K562 (cell line): ENCODE data around the gene TMTC4. TPM values are rescaled to one million over a fixed set of nuclear protein-coding genes. Genes with fewer than 3 reads are reported as not detected.

Source experiments
- ATAC-seq: fragments of 200-7000 bp; cut with Tn5 transposase; 3 replicates; pipeline ENCODE4 v1.9.1; 2020; ENCODE audit warnings: moderate library complexity
- BruUV-seq: library from RNA; stranded (reverse); fragments of 400-500 nt; replicated peaks from 2 replicates; lab custom pipeline; 2021; lab: Mats Ljungman, UMichigan
- CTCF ChIA-PET: fragments of 300-600 bp; formaldehyde crosslinking; extraction: SDS; loops from one replicate; lab custom pipeline; 2021; ENCODE audit warnings: low intra/inter-chr PET ratio; lab: Yijun Ruan, JAX
- POLR2A ChIA-PET: fragments of 300-600, 350-650 bp; sonication (Branson Sonifier 250); formaldehyde crosslinking; extraction: SDS; loops from one replicate; lab custom pipeline; 2021; ENCODE audit warnings: antibody characterized with exemption, inconsistent platforms; lab: Yijun Ruan, JAX
- DNase-seq, 4 experiments: peaks; one replicate each; pipeline versions ENCODE4 v3.0.0 to v3.0.0-alpha.2; 2011 to 2018; ENCODE audit warnings: low spot score in 3 of 4, mixed read lengths in 3 of 4; ENCODE audit errors: extremely low read depth in 1 of 4
- FAIRE-seq: peaks from 2 replicates; lab custom pipeline; 2011; peaks lifted over from hg19 to GRCh38; lab: Jason Lieb, UNC
- H2AFZ ChIP-seq: 2 replicates; pipeline ENCODE4 v1.6.0; 2011; ENCODE audit warnings: low read depth, low read length, control low read depth, inconsistent platforms
- H3K27ac ChIP-seq: fragments of 200-600 bp; 3 replicates; pipeline ENCODE4 v1.8.0; 2011; ENCODE audit warnings: low read depth, mild to moderate bottlenecking, control low read depth, inconsistent platforms, low read length, moderate library complexity, mixed read lengths; ENCODE audit errors: extremely low read depth
- H3K27me3 ChIP-seq, 2 experiments: fragments of 300-600 bp in 1 of 2; 2 replicates in 1 of 2; 3 replicates in 1 of 2; pipeline versions ENCODE4 v1.6.0 to v1.8.0; 2011; ENCODE audit warnings: inconsistent platforms in 2 of 2, low read length in 2 of 2, mild to moderate bottlenecking in 1 of 2, mixed read lengths in 1 of 2, moderate library complexity in 1 of 2; ENCODE audit not compliant: control insufficient read depth in 2 of 2, insufficient read depth in 2 of 2
- H3K36me3 ChIP-seq: fragments of 300-600 bp; 3 replicates; pipeline ENCODE4 v1.8.0; 2011; ENCODE audit warnings: mild to moderate bottlenecking, low read length, inconsistent platforms; ENCODE audit not compliant: control insufficient read depth, insufficient read depth
- H3K4me1 ChIP-seq, 2 experiments: fragments of 200-600 bp in 1 of 2; replicated peaks in 1 of 2; 2 replicates in 1 of 2; 3 replicates in 1 of 2; pipeline versions ENCODE4 v1.5.1 to v1.8.0; 2011; ENCODE audit warnings: inconsistent platforms in 2 of 2, low read length in 2 of 2, mild to moderate bottlenecking in 1 of 2, mixed read lengths in 1 of 2, moderate library complexity in 1 of 2; ENCODE audit not compliant: control insufficient read depth in 2 of 2, insufficient read depth in 2 of 2
- H3K4me2 ChIP-seq: 2 replicates; pipeline ENCODE4 v1.6.1; 2011; ENCODE audit warnings: low read length, control low read depth, inconsistent platforms, mixed read lengths; ENCODE audit not compliant: insufficient read depth
- H3K4me3 ChIP-seq: fragments of 200-600 bp; sonication (generic), shearing (Covaris generic); 2 replicates; pipeline ENCODE4 v1.5.1; 2016; ENCODE audit warnings: control low read depth, inconsistent platforms
- H3K79me2 ChIP-seq: fragments of 200-600 bp; 3 replicates; pipeline ENCODE4 v1.8.0; 2011; ENCODE audit warnings: low read length, inconsistent platforms; ENCODE audit not compliant: control insufficient read depth, insufficient read depth
- H3K9ac ChIP-seq, 2 experiments: 2 replicates each; pipeline versions ENCODE4 v1.6.0 to v1.6.1; 2011; ENCODE audit warnings: low read depth in 2 of 2, low read length in 2 of 2, control low read depth in 1 of 2, inconsistent platforms in 1 of 2, mild to moderate bottlenecking in 1 of 2, mixed read lengths in 1 of 2; ENCODE audit not compliant: insufficient read depth in 1 of 2
- H3K9me1 ChIP-seq: one replicate; pipeline ENCODE4 v1.6.0; 2011; ENCODE audit warnings: inconsistent platforms, mild to moderate bottlenecking, low read length, moderate library complexity; ENCODE audit not compliant: control insufficient read depth, insufficient read depth
- H3K9me3 ChIP-seq: replicated peaks from 2 replicates; pipeline ENCODE4 v1.5.1; 2011; ENCODE audit warnings: low read depth, low read length, inconsistent platforms; ENCODE audit not compliant: control insufficient read depth, insufficient read depth
- H4K20me1 ChIP-seq: replicated peaks from 2 replicates; pipeline ENCODE4 v1.6.1; 2011; ENCODE audit warnings: low read length, inconsistent platforms, mixed read lengths; ENCODE audit not compliant: control insufficient read depth, insufficient read depth
- ARID1B ChIP-seq: fragments of 450-650 bp; IDR thresholded peaks from 2 replicates; pipeline ENCODE4 v1.6.1; 2016; ENCODE audit warnings: antibody characterized with exemption, mild to moderate bottlenecking, inconsistent platforms
- BRD4 ChIP-seq: fragments of 200-600 bp; sonication (generic); IDR thresholded peaks from 2 replicates; pipeline ENCODE4 v1.6.1; 2017; ENCODE audit warnings: inconsistent platforms
- CBFA2T2 ChIP-seq: fragments of 450-650 bp; conservative IDR thresholded peaks from 2 replicates; pipeline ENCODE4 v1.6.1; 2017; ENCODE audit warnings: mild to moderate bottlenecking
- CREM ChIP-seq: IDR thresholded peaks from 2 replicates; pipeline ENCODE4 v1.6.1; 2014; ENCODE audit warnings: antibody characterized with exemption, low read depth
- FOXJ2 ChIP-seq: fragments of 200-800 bp; sonication (Bioruptor generic); IDR thresholded peaks from 2 replicates; pipeline ENCODE4 v1.6.1; 2016; ENCODE audit warnings: missing genetic modification characterization, missing compliant biosample characterization
- GATAD2A ChIP-seq: fragments of 450-650 bp; IDR thresholded peaks from 2 replicates; pipeline ENCODE4 v1.6.1; 2017
- HDAC8 ChIP-seq: fragments of 450-650 bp; IDR thresholded peaks from 2 replicates; pipeline ENCODE4 v1.6.1; 2016; ENCODE audit warnings: mild to moderate bottlenecking, missing genetic modification characterization, moderate library complexity, missing compliant biosample characterization
- HNRNPLL ChIP-seq: fragments of 200-400 bp; formaldehyde crosslinking; IDR thresholded peaks from 2 replicates; pipeline ENCODE4 v1.6.1; 2017; ENCODE audit warnings: low read length, low read depth, mild to moderate bottlenecking; ENCODE audit not compliant: poor library complexity, severe bottlenecking
- MEF2D ChIP-seq: conservative IDR thresholded peaks from 2 replicates; pipeline ENCODE4 v1.6.1; 2016; ENCODE audit warnings: low read depth, missing genetic modification characterization, missing compliant biosample characterization
- MTA2 ChIP-seq: fragments of 450-650 bp; IDR thresholded peaks from 2 replicates; pipeline ENCODE4 v1.6.1; 2016; ENCODE audit warnings: low read depth
- PCBP1 ChIP-seq: fragments of 200-400 bp; formaldehyde crosslinking; IDR thresholded peaks from 2 replicates; pipeline ENCODE4 v1.6.1; 2018; ENCODE audit warnings: mild to moderate bottlenecking, low read depth, low read length; ENCODE audit not compliant: poor library complexity, severe bottlenecking
- POLR2AphosphoS5 ChIP-seq: IDR thresholded peaks from 2 replicates; pipeline ENCODE4 v1.6.1; 2011; ENCODE audit warnings: mild to moderate bottlenecking, low read depth, low read length, moderate library complexity; ENCODE audit not compliant: control insufficient read depth, insufficient read depth
- RBBP5 ChIP-seq: fragments of 200-600 bp; sonication (generic); IDR thresholded peaks from 2 replicates; pipeline ENCODE4 v1.6.1; 2012; ENCODE audit warnings: borderline replicate concordance, mild to moderate bottlenecking, low read length, control low read depth, inconsistent platforms; ENCODE audit not compliant: insufficient read depth, poor library complexity, severe bottlenecking
- RFX1 ChIP-seq: fragments of 450-650 bp; IDR thresholded peaks from 2 replicates; pipeline ENCODE4 v1.6.1; 2016; ENCODE audit warnings: mild to moderate bottlenecking, moderate library complexity
- TAF15 ChIP-seq: fragments of 200-400 bp; formaldehyde crosslinking; IDR thresholded peaks from 2 replicates; pipeline ENCODE4 v1.6.1; 2017; ENCODE audit warnings: mild to moderate bottlenecking, low read depth, low read length, moderate library complexity
- TAL1 ChIP-seq: fragments of 450-650 bp; IDR thresholded peaks from 2 replicates; pipeline ENCODE4 v1.6.1; 2016; ENCODE audit warnings: mild to moderate bottlenecking
- ZNF280A ChIP-seq: fragments of 450-650 bp; IDR thresholded peaks from 2 replicates; pipeline ENCODE4 v1.6.1; 2018; ENCODE audit warnings: mild to moderate bottlenecking, low read depth; ENCODE audit not compliant: partially characterized antibody
- ZNF445 ChIP-seq: fragments of 250-450 bp; sonication (Bioruptor Pico); IDR thresholded peaks from 2 replicates; pipeline ENCODE4 v1.4.0; 2020; ENCODE audit warnings: low read depth, mild to moderate bottlenecking, moderate library complexity
- ZNF778 ChIP-seq: fragments of 450-650 bp; formaldehyde crosslinking; IDR thresholded peaks from 2 replicates; pipeline ENCODE4 v1.4.0; 2020; ENCODE audit warnings: mild to moderate bottlenecking, moderate library complexity
- WGBS: fragments of 100-300 bp; shearing (Covaris generic); methylation state at CpG from one replicate; pipeline ENCODE4 v1.1.6; 2016; ENCODE audit warnings: low coverage, mixed read lengths; ENCODE audit not compliant: insufficient coverage; ENCODE audit errors: missing lambda C conversion rate; 5-methylcytosine and 5-hydroxymethylcytosine counted together
- in situ Hi-C: fragments of 300-500 bp; cut with MboI; formaldehyde crosslinking; loops from 4 replicates; pipeline ENCODE4 v1.15.0; 2018; ENCODE audit warnings: inconsistent platforms, mixed read lengths
- intact Hi-C: fragments of 100-400 bp; cut with micrococcal nuclease; formaldehyde crosslinking; loops from 2 replicates; pipeline ENCODE4 v1.14.2; 2022
- polyA plus RNA-seq, 8 experiments: library from polyadenylated mRNA; depleted of rRNA in 4 of 8; stranded (reverse) in 5 of 8; unstranded in 3 of 8; fragments of >200 nt; fragmentation: Nextera tagmentation in 2 of 8; fragmentation: Illumina TruSeq in 1 of 8; extraction: Ambion mirVana in 2 of 8; extraction: Trizol in 1 of 8; gene quantifications; 2 replicates each; pipeline versions ENCODE4 v1.2.1 to v1.2.3, GENCODE V29; 2011 to 2014; ENCODE audit warnings: inconsistent platforms in 1 of 8, missing spikeins in 1 of 8
- total RNA-seq, 7 experiments: library from RNA; depleted of rRNA in 6 of 7; stranded (reverse); fragments of >200 nt in 6 of 7; fragmentation: Illumina TruSeq in 2 of 7; extraction: Trizol in 2 of 7; gene quantifications; 2 replicates each; pipeline versions ENCODE4 v1.2.1 to v1.2.3, GENCODE V29; 2011 to 2021; ENCODE audit warnings: low replicate concordance in 1 of 7
- TF ChIP-seq, protein P1 (sequence below): fragments of 450-650 bp; IDR thresholded peaks from 2 replicates; pipeline ENCODE4 v1.6.1; 2016; ENCODE audit warnings: low read depth, mild to moderate bottlenecking, moderate library complexity
- TF ChIP-seq, protein P2 (sequence below): fragments of 450-650 bp; formaldehyde crosslinking; IDR thresholded peaks from 2 replicates; pipeline ENCODE4 v1.4.0; 2020; ENCODE audit warnings: mild to moderate bottlenecking

TMTC4 gene
- total and polyA plus RNA-seq, 9 of the 15 experiments (the other 6 are each of a cell fraction or from before 2014, with no cell fraction given) = 3.5 to 16.7 (median 11.8) TPM

GRCh38 chr13:100601716-100602115 is 72.9 kb downstream of the TMTC4 start:
- Histone ChIP-seq H3K4me1 (peaks cover 15 to 27% of the 10 kb centered on the region in 2 experiments), H3K4me2 (peak overlapping the region; percentile 65), H3K79me2 (no peaks in the 10 kb centered on the region), H3K9ac (peak overlapping the region in 1 of 2 experiments; percentile 27; a peak in 1 of 4 replicates), H4K20me1 (no peaks in the 10 kb centered on the region), H3K27me3 (no peaks in the 10 kb centered on the region), H3K9me1 (no peaks in the 10 kb centered on the region), H3K36me3 (no peaks in the 10 kb centered on the region), H3K9me3 (no peaks in the 10 kb centered on the region), H2AFZ (peak overlapping the region; percentile 85), H3K27ac (peak overlapping the region; percentile 84), H3K4me3 (no peak overlapping the region)
- 6% methylated on average over 4 of the region's 7 CpGs for WGBS
- no TSS peak for BruUV-seq
- DNase-seq = peak; percentile 48 to 75 (median 58)
- in situ Hi-C loops (loop anchor here (25.0 kb wide), 1 partner anchor 2011 kb away; no protein-coding TSS in a partner anchor), intact Hi-C loops (no loop called here)
- ChIA-PET POLR2A (no interaction called here), CTCF (no interaction called here)
- FAIRE-seq = peak; percentile 89
- peak; percentile 82 for ATAC-seq
- TF ChIP-seq ZNF280A (no peak), CREM (peak; percentile 9; the same call in 1 of the 2 replicates), HDAC8 (tag) (no peak), ZNF778 (CRISPR knock-in tag) (no peak), CBFA2T2 (peak; percentile 32), TAF15 (no peak), TAL1 (peak; percentile 51), HNRNPLL (peak; percentile 32), ZNF445 (CRISPR knock-in tag) (no peak), MEF2D (no peak), ARID1B (peak; percentile 72), GATAD2A (no peak), RFX1 (no peak), RBBP5 (no peak), POLR2AphosphoS5 (peak; percentile 44; the same call in 1 of the 2 replicates), BRD4 (no peak), FOXJ2 (tag) (no peak), PCBP1 (no peak), MTA2 (no peak)
- TF ChIP-seq, protein P1, sequence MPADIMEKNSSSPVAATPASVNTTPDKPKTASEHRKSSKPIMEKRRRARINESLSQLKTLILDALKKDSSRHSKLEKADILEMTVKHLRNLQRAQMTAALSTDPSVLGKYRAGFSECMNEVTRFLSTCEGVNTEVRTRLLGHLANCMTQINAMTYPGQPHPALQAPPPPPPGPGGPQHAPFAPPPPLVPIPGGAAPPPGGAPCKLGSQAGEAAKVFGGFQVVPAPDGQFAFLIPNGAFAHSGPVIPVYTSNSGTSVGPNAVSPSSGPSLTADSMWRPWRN = no peak
- TF ChIP-seq, protein P2, sequence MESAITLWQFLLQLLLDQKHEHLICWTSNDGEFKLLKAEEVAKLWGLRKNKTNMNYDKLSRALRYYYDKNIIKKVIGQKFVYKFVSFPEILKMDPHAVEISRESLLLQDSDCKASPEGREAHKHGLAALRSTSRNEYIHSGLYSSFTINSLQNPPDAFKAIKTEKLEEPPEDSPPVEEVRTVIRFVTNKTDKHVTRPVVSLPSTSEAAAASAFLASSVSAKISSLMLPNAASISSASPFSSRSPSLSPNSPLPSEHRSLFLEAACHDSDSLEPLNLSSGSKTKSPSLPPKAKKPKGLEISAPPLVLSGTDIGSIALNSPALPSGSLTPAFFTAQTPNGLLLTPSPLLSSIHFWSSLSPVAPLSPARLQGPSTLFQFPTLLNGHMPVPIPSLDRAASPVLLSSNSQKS (CRISPR knock-in tag) = no peak
